ENCODE data around the gene LRRC52.

Gene LRRC52, protein sequence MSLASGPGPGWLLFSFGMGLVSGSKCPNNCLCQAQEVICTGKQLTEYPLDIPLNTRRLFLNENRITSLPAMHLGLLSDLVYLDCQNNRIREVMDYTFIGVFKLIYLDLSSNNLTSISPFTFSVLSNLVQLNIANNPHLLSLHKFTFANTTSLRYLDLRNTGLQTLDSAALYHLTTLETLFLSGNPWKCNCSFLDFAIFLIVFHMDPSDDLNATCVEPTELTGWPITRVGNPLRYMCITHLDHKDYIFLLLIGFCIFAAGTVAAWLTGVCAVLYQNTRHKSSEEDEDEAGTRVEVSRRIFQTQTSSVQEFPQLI

GRCh38 chr1:165543532-165544438 is at the start of gene LRRC52:
Gene LRRC52, plus strand, starts transcription at chr1:165544000. Its CDS starts 297 bp downstream, at chr1:165544297.
- no peak for DNase-seq (ENCODE audit: low read depth in 1 of 2, low spot score in 1 of 2)

DNA sequence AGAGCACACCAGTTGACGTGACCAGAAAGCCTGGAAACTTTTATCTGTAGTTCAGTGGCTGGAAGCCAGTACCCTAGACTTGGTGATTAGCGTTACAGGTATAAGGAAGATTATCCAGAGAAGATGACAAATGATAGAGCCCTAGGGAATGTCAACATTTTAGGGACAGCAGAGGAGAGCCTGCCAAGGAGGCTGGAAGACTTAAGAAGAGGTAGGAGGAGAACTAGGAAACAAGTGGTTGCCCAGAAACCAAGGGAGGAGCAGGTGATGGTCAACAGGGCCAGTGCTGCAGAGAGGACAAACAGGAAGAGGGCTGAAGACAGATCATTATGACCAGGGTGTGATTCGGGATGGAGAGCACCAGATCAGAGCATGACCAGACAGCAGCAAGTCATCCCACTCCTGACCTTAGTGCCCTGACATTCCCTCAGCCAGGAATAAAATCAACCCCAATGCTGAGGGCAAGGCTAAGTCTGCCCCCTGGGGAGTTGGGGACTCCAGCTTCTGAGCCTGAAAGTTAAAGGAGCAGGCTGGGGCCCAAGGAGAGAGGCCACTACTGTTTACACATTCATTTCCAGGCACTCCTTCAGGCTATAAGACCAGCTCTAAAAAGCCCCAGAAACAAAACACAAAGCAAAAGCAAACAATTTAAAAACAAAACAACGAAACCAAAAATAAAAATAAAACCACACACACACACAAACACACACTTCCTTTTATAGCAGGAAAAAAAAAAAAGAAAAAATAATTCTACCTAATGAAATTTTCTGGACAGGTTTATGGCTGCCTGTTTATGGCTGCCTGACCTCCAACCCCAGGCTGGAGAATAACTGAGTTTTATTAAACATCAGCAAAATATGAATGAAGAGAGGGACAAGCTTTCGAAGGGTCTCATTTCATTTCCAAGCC is 48.6 kb upstream of the LRRC52 start:
- DNase-seq (ENCODE audit: low read depth in 1 of 2, low spot score in 1 of 2), result no peak

GRCh38 chr1:165495858-165496205 is 48.0 kb upstream of the LRRC52 start:
- DNase-seq (ENCODE audit: low read depth in 1 of 2, low spot score in 1 of 2), result no peak

DNA sequence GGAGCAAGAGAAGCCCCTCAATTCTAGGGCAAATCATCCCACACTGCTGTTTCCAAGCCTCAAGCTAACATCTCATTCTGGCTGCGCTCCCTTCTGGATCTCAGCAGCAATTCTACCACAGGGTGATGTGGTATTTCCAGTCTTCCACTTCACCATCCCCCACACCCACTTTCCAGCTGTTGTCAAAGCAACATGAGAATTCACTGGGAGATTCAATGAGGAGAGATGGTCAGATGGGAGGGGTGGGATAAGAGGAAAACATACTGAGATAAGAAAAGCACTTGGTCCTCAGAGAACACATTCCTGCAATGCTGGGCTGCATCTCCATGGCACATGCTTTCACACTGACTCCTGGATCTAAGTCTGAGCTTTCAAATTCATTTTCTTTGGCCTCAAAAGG is 47.3 kb upstream of the LRRC52 start:
- no peak for DNase-seq (ENCODE audit: low read depth in 1 of 2, low spot score in 1 of 2)

DNA sequence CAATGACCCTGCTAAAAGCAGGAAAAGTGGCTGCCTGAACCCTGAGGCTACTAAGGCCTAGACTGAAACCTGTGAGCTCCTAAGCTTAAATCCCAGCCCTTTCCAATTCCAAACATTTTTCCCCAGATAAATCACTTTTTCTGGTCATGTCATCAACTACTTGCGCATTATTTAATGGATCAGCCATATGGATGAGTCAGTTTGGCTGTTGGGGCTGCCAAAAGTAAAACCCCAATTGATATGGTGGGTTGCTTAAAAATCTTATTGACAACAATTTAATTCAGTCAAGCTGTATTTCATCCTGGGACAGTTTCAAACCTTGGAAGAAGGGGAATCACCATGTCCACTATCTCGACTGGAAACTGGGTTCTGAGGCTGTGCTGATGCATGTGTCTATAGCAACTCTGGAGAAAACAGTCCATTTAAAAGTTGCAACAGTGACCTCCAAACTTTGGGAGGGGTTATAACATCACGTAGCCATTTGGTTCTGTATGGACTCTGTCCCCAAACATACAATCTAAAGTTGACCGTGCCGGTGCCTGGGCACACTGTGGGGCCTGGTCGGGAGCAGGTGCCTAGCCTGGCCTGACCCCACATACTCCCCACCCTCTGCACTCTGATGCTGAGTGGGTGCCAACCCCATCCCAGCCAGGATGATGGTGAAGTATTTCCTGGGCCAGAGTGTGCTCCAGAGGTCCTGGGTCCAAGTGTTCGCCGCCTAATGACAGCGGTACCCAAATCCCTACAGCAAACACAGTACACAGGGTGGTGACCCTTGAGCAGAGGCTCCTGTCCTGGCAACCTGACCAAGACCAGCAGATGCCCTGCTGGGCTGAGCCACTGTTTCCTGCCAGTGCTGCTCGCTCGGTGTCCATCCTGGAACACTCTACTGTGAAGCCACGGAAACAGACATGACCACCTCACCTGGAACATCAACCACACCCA is 46.5 kb upstream of the LRRC52 start:
- no peak for DNase-seq (ENCODE audit: low read depth in 1 of 2, low spot score in 1 of 2)

GRCh38 chr1:165501330-165501969 is 42.4 kb upstream of the LRRC52 start:
- no peak for DNase-seq (ENCODE audit: low read depth in 1 of 2, low spot score in 1 of 2)

DNA sequence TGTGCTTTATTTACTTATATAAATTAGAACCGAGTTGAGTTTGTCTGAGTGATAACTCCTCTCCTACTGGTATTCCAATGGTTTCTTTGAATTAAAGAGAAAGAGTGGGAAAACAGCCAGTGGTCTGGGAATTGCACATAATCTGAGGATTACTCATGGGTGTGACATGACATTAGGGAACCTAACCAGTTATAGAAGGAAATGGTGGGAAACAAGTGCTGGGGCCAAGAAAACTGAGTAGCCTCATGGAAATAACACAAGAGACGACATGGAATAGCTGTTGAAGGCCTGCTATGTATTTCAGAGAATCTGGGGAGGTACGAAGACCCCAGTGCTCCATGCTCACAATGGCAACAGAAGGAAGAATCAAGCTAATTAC is 41.8 kb upstream of the LRRC52 start:
- no peak for DNase-seq (ENCODE audit: low read depth in 1 of 2, low spot score in 1 of 2)

DNA sequence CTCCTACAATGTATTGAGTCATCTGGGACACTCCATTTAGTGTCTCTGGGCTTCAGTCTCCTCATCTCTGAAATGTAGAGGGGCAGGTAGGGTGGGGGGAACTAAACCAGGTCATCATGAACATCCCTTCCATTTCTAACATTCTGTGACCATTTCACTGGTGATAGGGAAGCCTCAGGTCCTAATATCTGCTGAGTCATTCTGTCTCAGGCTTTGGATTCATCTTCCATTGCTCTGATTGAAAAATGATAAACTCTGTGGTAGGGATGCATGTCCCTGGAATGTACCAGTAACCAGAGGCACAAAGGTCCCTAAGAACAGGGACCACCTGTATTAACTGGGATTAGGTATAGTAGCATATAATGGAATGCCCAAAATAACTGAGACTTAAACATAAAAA is 36.2 kb upstream of the LRRC52 start:
- DNase-seq (ENCODE audit: low read depth in 1 of 2, low spot score in 1 of 2), result no peak

DNA sequence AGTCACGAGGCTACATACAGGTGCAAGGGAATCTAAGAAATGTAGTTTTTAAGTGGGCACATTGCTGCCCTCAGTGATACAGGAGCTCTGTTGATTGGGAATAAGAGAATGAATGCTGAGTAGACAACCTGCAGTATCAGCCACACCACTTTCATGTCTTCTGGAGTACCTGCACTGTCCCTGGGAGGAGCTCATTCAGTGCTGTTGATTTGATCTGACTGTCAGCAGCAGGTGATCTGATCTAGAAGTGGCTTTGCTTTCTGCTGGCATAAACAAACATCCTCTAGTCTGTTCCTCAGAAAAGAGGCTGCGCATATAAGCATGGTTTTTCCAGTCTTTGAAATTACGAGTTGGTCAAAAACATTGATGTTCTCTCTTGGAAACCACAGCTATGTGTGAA is 35.5 kb upstream of the LRRC52 start:
- DNase-seq (ENCODE audit: low read depth in 1 of 2, low spot score in 1 of 2), result no peak

GRCh38 chr1:165512816-165513215 is 31.0 kb upstream of the LRRC52 start:
- no peak for DNase-seq (ENCODE audit: low read depth in 1 of 2, low spot score in 1 of 2)

DNA sequence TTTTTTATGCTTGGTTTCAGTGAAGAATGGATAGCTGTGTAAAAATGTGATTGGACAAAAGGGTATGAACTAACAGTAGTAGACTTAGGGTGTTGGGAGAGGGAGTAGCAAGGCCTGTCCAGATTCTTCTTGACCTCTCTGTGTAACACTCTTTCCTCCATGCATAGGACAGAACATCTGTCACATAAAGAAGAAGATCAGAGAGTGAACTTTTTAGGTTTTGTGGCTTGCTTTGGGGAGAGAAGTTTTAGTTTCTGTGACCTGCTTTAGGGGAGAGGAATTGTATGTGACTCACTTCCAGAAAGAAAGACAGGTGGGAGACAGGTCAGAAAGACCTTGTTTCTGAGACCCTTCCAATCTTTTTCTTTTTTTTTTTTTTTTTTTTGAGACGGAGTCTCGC is 27.3 kb upstream of the LRRC52 start:
- no peak for DNase-seq (ENCODE audit: low read depth in 1 of 2, low spot score in 1 of 2)

DNA sequence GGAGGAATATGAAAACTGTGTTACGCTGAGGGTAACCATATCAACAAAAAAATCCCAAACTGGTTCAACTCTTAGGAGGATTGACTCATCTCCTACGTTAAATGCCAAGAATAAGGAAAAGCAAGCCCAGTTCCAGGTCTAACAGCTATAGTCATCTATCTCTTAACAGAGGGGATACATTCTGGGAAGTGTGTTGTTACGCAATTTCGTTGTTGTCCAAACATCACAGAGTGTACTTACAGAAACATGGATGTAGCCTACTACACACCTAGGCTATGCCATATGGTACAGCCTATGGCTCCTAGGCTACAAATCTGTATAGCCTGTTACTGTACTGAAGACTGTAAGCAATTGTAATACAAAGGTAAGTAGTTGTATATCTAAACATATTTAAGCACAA is 23.2 kb upstream of the LRRC52 start:
- DNase-seq (ENCODE audit: low read depth in 1 of 2, low spot score in 1 of 2), result no peak

DNA sequence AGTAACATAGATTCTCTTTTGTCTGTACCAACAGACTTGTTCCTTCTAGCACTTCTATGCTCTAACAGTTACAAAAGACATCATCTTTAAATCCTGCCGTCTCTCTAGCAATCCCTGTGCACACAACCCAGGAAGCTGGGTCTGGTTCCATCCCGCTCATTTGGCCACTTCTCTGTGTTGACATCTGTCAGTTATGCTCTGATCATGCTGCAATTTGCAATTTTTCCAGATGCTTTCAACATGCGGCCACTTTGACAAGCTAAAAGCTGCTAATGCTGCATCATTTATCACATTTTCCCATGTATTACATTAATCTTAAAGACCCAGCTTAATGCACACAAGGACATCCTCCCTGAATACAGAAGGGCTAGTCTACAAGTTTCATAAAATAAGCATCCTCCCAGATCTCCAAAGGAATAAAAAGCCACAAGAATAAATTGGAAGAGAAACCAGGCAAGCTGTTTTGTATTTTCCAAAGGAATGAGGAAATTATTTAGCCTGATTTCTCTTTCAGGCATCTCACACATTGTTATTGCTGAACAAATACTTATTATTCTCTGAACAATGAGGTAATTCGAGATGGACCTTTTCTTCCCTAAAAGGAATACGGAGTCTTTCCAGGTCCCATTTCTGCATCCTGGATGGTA is 19.0 kb upstream of the LRRC52 start:
- DNase-seq (ENCODE audit: low read depth in 1 of 2, low spot score in 1 of 2), result no peak

- DNase-seq (ENCODE audit: low read depth in 1 of 2, low spot score in 1 of 2), result no peak
Measured at GRCh38 chr1:165525708-165526107, 18.1 kb upstream of the LRRC52 start.

DNA sequence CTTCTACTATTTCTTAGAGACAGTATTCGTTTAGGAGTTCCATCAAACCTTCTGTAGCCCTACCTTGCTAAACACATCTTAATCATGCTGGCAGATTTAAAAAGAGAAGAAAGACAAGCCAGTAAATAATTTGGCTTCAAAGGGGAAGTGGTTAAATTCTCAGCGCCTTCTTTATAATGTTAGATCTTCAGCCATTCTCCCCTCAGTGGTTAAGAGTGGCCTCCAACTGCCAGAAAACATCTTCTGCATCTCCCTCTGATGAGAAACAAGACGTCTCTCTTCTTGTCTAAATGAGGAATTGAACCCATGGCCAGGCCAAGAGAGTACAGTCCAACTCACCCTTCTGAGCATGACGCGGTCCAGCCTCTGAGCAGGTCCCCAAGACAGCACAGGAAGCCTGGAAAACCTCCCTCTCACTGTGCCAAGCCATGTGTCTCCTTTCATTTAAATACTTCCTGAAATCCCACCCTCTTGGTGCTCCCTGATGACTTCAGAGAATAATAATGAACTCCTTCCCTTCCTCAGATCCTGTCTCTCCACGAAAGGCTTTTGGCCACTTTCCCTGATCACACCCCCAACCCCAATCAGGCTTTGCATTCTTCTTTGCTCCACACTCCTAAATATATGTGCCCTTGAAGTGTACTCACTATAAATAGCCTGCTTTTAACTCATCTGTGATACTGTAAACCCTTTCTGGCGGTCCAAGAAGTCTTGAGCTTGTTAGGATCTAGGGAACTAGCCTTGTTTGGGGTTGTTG is 16.4 kb upstream of the LRRC52 start:
- no peak for DNase-seq (ENCODE audit: low read depth in 1 of 2, low spot score in 1 of 2)

DNA sequence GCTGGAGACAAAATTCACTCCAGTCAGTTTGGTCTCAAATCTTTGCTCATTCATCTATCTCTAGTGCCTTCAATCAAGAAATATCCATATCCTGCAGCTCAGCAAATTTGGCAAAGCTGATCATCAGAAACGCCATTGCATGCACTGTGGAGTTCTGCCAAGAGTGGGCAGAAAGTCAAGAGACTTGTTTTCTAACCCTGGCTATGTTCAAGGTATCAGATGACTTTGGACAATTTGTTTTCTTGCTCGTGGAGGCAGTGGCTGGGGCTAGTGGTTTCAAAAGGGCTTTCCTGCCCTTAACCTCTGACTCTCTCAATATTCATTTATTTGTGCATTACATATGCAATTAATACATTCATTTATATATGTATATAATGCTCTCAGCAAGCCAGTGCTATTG is 12.8 kb upstream of the LRRC52 start:
- no peak for DNase-seq (ENCODE audit: low read depth in 1 of 2, low spot score in 1 of 2)

GRCh38 chr1:165532053-165532452 is 11.7 kb upstream of the LRRC52 start:
- no peak for DNase-seq (ENCODE audit: low read depth in 1 of 2, low spot score in 1 of 2)

GRCh38 chr1:165533254-165533653 is 10.5 kb upstream of the LRRC52 start:
- DNase-seq (ENCODE audit: low read depth in 1 of 2, low spot score in 1 of 2), result no peak

- no peak for DNase-seq (ENCODE audit: low read depth in 1 of 2, low spot score in 1 of 2)
Measured at GRCh38 chr1:165536016-165536415, 7.8 kb upstream of the LRRC52 start.
